Naive thymus-derived CD8-positive, alpha-beta T cell (primary cell): Measurements from ENCODE around the gene ANKHD1. TPM values are rescaled to one million over a fixed set of nuclear protein-coding genes. Genes with fewer than 3 reads are reported as not detected.
"Not testable (repeated sequence)": the region's sequence is repeated elsewhere in the genome, so short reads cannot be mapped to it uniquely, and the experiment has no call there.

Experiments
- ATAC-seq, 2 donors: fragments of 150-1000 bp; cut with Tn5 transposase in 1 of 2; sonication (Bioruptor Pico), chemical (Tn5 transposase) in 1 of 2; 1 replicate in 1 of 2; 2 replicates in 1 of 2; pipeline ENCODE4 v1.10.0; 2021; ENCODE audit warnings: mild to moderate bottlenecking in 2 of 2, moderate library complexity in 2 of 2
- POLR2A ChIA-PET: fragments of 350-600 bp; sonication (Branson Sonifier 250); formaldehyde crosslinking; loops from one replicate; lab custom pipeline; 2021; ENCODE audit warnings: antibody characterized with exemption; lab: Charles Lee
- DNase-seq, 10 donors: peaks; one replicate each; pipeline versions ENCODE4 v3.0.0 to v3.0.0-alpha.2; 2020 to 2022
- H3K27ac Mint-ChIP-seq, 10 donors: one replicate each; pipeline ENCODE4 v1.8.0; 2020 to 2022; ENCODE audit warnings: mild to moderate bottlenecking in 10 of 10, mixed read lengths in 10 of 10, moderate library complexity in 4 of 10, inconsistent platforms in 1 of 10
- H3K27me3 Mint-ChIP-seq, 5 donors: one replicate each; pipeline ENCODE4 v1.8.0; 2021 to 2022; ENCODE audit warnings: mixed read lengths in 5 of 5
- H3K36me3 Mint-ChIP-seq, 3 donors: one replicate each; pipeline ENCODE4 v1.8.0; 2020 to 2022; ENCODE audit warnings: mixed read lengths in 3 of 3, mild to moderate bottlenecking in 2 of 3, inconsistent platforms in 1 of 3
- H3K4me1 Mint-ChIP-seq, 4 donors: one replicate each; pipeline ENCODE4 v1.8.0; 2021 to 2022; ENCODE audit warnings: mixed read lengths in 4 of 4
- H3K4me3 Mint-ChIP-seq, 10 donors: one replicate each; pipeline ENCODE4 v1.8.0; 2020 to 2022; ENCODE audit warnings: mild to moderate bottlenecking in 10 of 10, mixed read lengths in 10 of 10, moderate library complexity in 6 of 10, inconsistent platforms in 1 of 10
- H3K9me3 Mint-ChIP-seq, 9 donors: one replicate each; pipeline ENCODE4 v1.8.0; 2020 to 2022; ENCODE audit warnings: mixed read lengths in 9 of 9, mild to moderate bottlenecking in 3 of 9, inconsistent platforms in 1 of 9, moderate library complexity in 1 of 9
- polyA plus RNA-seq, 3 donors: library from polyadenylated mRNA; unstranded; fragments of 300-500 nt; fragmentation: Illumina TruSeq; gene quantifications; one replicate each; pipeline ENCODE4 v1.2.3, GENCODE V29; 2021
- total RNA-seq, 8 experiments: library from RNA in 2 of 8; stranded (reverse) in 2 of 8; gene quantifications; one replicate each; pipeline ENCODE4 v1.2.3 and lab custom pipeline; 2021 to 2026

The ANKHD1 gene
- total and polyA plus RNA-seq, 5 experiments from 2014 or later = 54.9 to 235 (median 82.8) TPM

DNA sequence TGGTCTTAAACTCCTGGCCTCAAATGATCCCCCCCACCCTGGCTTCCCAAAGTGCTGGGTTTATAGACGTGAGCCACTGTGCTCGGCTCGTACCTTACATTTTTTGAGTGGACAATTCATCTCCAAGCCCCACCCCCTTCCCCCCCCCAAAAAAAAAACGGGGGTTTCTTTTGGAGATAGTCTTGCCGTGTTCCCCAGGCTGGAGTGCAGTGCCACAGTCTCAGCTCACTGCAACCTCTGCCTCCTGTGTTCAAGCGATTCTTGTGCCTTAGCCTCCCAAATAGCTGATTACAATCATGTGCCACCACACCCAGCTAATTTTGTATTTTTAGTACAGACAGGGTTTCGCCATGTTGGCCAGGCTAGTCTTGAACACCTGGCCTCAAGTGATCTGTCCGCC lies 31.3 kb downstream of the ANKHD1 start:
- no peaks in the 10 kb centered on the region for H3K27me3 Mint-ChIP-seq
- peaks cover 0 to 29% (median 8%) of the 10 kb centered on the region in 3 donors for H3K36me3 Mint-ChIP-seq
- ATAC-seq (no peak), DNase-seq (no peak)
- POLR2A ChIA-PET = no interaction called here
- H3K9me3 Mint-ChIP-seq = no peaks in the 10 kb centered on the region
- peak overlapping the region in 8 of 10 donors; percentile 4 to 24 (median 18) for H3K27ac Mint-ChIP-seq
- H3K4me1 Mint-ChIP-seq = peaks cover 12 to 39% (median 35%) of the 10 kb centered on the region in 4 donors
- H3K4me3 Mint-ChIP-seq = peak overlapping the region in 2 of 10 donors; percentile 6 to 12

DNA sequence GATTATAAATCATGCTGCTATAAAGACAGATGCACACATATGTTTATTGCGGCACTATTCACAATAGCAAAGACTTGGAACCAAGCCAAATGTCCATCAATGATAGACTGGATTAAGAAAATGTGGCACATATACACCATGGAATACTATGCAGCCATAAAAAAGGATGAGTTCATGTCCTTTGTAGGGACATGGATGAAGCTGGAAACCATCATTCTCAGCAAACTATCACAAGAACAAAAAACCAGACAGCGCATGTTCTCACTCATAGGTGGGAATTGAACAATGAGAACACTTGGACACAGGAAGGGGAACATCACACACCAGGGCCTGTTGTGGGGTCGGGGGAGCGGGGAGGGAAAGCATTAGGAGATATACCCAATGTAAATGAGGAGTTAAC lies 55.7 kb downstream of the ANKHD1 start:
- H3K4me1 Mint-ChIP-seq, DNase-seq, H3K27me3 Mint-ChIP-seq, ATAC-seq, H3K4me3 Mint-ChIP-seq, POLR2A ChIA-PET, H3K9me3 Mint-ChIP-seq: not testable (repeated sequence)
- peak overlapping the region in 1 of 10 donors; percentile 39 for H3K27ac Mint-ChIP-seq
- peaks cover 0 to 74% (median 34%) of the 10 kb centered on the region in 3 donors for H3K36me3 Mint-ChIP-seq

DNA sequence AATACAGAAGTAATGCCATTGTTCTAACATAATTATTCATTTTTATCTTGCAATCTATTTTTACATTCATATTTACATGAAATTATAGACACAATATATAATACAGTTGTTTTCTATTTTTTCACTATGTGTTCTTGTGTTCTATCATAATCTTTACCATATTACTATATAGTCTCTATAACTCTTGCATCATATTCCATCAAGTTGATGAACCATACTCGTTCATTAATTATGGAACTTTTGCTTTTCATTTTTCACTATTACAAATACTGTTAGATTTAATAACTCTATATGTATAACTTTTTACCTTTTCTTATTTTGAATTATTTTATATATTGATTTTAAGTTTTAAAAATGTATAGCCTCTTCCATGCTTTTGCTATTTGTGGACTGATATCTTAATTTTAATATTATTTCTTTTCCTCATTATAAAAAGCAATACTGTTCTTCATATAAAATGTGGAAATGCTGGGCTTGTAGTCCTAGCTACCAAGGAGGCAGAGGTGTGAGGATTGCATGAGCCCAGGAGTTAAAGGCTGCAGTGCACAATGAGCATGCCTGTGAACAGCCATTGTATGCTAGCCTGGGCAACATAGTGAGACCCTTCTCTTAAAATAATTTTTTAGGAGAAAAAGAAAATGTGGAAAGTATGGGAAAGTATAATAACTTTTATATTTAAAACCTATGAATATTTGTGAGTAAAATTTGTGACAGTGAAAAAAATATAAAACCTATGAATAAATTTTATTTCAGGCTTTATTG lies 65.5 kb downstream of the ANKHD1 start:
- no peaks in the 10 kb centered on the region for H3K27me3 Mint-ChIP-seq
- H3K4me3 Mint-ChIP-seq = no peak overlapping the region
- ATAC-seq = no peak
- H3K4me1 Mint-ChIP-seq = peaks cover 0 to 3% (median 0%) of the 10 kb centered on the region in 4 donors
- peaks cover 0 to 82% (median 9%) of the 10 kb centered on the region in 3 donors for H3K36me3 Mint-ChIP-seq
- H3K27ac Mint-ChIP-seq = peak overlapping the region in 1 of 10 donors; percentile 31
- POLR2A ChIA-PET = no interaction called here
- no peak for DNase-seq
- H3K9me3 Mint-ChIP-seq = no peaks in the 10 kb centered on the region

DNA sequence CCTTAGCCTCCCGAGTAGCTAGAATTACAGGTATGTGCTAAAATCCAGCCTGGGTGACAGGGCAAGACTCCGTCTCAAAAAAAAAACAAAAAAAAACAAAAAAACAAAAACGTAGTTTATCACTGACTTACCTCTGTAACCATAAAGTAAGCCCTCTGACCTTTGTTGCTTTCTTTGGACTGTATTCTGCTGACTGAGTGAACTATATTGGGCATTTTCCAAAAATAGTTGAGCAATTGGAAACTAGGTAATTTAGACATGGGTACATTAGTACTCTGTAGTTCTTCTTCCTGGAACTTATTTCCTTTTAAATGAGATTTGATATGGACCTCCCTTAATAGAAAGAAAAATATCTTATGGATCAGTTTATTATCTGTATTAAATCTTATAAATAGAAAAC lies 66.6 kb downstream of the ANKHD1 start:
- H3K9me3 Mint-ChIP-seq = no peaks in the 10 kb centered on the region
- POLR2A ChIA-PET = no interaction called here
- ATAC-seq (no peak), DNase-seq (no peak)
- H3K4me3 Mint-ChIP-seq = no peak overlapping the region
- no peaks in the 10 kb centered on the region for H3K27me3 Mint-ChIP-seq
- H3K36me3 Mint-ChIP-seq = peaks cover 0 to 78% (median 9%) of the 10 kb centered on the region in 3 donors
- H3K4me1 Mint-ChIP-seq = peaks cover 0 to 3% (median 0%) of the 10 kb centered on the region in 4 donors
- peak overlapping the region in 1 of 10 donors; percentile 43 for H3K27ac Mint-ChIP-seq

DNA sequence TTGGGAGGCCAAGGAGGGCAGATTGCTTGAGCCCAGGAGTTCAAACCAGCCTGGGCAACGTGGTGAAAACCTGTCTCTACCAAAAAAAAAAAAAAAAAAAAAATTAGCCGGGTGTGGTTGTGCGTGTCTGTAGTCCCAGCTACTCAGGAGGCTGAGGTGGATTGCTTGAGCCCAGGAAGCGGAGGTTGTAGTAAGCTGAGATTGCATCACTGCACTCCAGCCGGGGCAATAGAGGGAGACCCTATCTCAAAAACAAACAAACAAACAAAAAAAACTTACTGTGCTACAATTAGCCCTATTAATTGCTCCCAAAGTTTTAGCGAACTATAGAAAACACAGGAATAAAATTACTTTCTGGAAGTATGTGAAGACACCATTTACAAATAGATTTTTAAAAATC lies 67.6 kb downstream of the ANKHD1 start:
- Mint-ChIP-seq H3K36me3 (peaks cover 0 to 80% (median 9%) of the 10 kb centered on the region in 3 donors), H3K9me3 (no peaks in the 10 kb centered on the region)

DNA sequence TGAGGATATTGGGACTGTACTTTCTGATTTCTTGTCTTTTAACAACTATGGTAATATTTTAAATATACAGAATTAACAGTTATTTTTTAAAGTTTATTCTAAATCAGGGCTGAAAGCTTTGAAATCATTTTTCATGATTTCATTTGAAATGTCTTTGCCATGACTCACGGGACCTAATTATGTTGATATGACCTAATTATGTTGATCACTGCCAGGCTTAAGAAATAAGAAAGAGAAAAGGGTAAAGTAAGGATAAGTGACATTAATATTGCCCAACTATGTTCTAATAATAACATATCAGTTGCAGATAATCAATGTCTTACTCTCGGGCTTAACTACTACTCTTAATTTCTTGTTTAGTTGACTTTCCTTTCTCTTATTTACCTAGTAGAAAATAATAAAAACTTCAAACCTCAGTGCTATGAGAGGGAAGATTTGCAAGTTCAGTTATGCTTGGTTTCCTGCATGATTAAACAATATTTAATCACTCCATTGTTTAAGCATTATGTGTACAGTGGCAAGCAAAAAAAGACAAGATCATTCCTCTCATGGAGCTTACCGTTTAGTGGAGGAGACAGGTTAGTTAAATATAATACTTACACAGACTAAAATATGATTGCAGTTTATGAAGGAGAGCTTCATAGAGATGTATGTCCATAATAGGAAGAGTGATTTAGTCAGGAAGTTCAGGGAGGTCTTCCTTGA lies 78.8 kb downstream of the ANKHD1 start:
- POLR2A ChIA-PET = no interaction called here
- Mint-ChIP-seq H3K4me1 (no peaks in the 10 kb centered on the region), H3K27ac (peak overlapping the region in 3 of 10 donors; percentile 0 to 5 (median 3)), H3K9me3 (no peaks in the 10 kb centered on the region), H3K4me3 (no peak overlapping the region), H3K36me3 (peaks cover 0 to 53% (median 9%) of the 10 kb centered on the region in 3 donors), H3K27me3 (no peaks in the 10 kb centered on the region)
- ATAC-seq = no peak
- DNase-seq = no peak

More for the DNA sequence above, 67.6 kb downstream of the ANKHD1 start:
- H3K27me3 Mint-ChIP-seq = no peaks in the 10 kb centered on the region
- no peak for ATAC-seq
- DNase-seq = no peak
- peak overlapping the region in 3 of 10 donors; percentile 48 to 65 (median 60) for H3K27ac Mint-ChIP-seq
- no peak overlapping the region for H3K4me3 Mint-ChIP-seq
- peaks cover 0 to 3% (median 0%) of the 10 kb centered on the region in 4 donors for H3K4me1 Mint-ChIP-seq
- POLR2A ChIA-PET = interaction anchor here (0.7 kb wide), 1 partner anchor 380 kb away, joined by 5 read pairs; no protein-coding TSS in a partner anchor

DNA sequence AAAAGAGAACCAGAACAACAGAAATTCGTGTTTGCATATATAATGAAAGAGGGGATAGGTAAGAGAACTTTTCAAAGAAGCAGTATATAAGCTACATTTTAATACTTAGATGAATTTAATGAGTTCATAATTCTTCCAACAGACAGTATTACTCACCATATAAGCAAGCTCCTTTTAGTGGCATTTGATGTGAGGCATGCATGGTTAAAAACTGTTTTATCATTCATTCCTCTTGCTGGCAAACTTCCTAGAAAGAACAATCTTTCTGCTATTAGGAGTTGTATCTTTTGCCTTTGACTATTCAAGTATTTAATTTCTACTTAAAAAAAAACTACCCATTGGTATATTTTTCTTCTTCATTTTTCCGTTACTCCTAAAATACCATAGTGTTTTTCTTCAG lies 80.1 kb downstream of the ANKHD1 start:
- ATAC-seq = no peak
- Mint-ChIP-seq H3K27ac (peak overlapping the region in 1 of 10 donors; percentile 26), H3K4me3 (no peak overlapping the region), H3K4me1 (no peaks in the 10 kb centered on the region), H3K36me3 (peaks cover 0 to 54% (median 13%) of the 10 kb centered on the region in 3 donors), H3K9me3 (no peaks in the 10 kb centered on the region), H3K27me3 (no peaks in the 10 kb centered on the region)
- no peak for DNase-seq
- POLR2A ChIA-PET = no interaction called here

DNA sequence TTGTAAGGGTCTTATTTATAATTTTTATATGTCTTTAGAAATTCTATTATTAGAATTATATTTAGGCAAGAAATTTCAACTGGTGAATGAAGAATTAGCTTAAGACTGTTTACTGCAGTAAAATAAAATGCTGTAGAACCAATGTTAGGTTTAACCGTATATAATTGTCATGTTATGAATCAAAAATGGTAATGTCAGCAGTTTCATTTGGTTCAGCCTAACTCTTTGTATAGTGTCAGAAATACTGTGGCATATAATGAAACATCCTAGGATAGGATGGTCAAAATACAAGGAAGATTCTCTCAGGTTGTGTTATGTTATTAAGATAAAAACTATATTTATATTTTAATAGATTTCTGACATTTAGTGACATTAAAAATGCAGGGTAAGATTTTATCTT lies 81.4 kb downstream of the ANKHD1 start:
- Mint-ChIP-seq H3K27ac (no peak overlapping the region), H3K27me3 (no peaks in the 10 kb centered on the region), H3K4me3 (no peak overlapping the region), H3K36me3 (peaks cover 0 to 58% (median 15%) of the 10 kb centered on the region in 3 donors), H3K9me3 (no peaks in the 10 kb centered on the region), H3K4me1 (no peaks in the 10 kb centered on the region)
- POLR2A ChIA-PET = interaction anchor here (0.6 kb wide), 1 partner anchor 1912 kb away, joined by 3 read pairs; no protein-coding TSS in a partner anchor
- DNase-seq (no peak), ATAC-seq (no peak)

DNA sequence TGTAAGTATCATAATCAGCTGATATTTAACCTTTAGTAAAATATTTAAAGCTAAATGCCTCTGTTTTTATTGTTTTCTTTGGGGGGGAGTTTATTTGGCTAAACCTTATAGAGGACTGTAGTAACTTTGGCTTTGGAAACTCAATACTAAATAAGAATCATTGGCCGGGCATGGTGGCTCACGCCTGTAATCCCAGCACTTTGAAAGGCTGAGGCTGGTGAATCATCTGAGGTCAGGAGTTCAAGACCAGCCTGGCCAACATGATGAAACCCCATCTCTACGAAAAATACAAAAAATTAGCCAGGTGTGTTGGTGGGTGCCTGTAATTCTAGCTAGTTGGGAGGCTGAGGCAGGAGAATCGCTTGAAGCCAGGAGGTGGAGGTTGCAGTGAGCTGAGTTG lies 86.5 kb downstream of the ANKHD1 start:
- not testable (repeated sequence) for DNase-seq

DNA sequence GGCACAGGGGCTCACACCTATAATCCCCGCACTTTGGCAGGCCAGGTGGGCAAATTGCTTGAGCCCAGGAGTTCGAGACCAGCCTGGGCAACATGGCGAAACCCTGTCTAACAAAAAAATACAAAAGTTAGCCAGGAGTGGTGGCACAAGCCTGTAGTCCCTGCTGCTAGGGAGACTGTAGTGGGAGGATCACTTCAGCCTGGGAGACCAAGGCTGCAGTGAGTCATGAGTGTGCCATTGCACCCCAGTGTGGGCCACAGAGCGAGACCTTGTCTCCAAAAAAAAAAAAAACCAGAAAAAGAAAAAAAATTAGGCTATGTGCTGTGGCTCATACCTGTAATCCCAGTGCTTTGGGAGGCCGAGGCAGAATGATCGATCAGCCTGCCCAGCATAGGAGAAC lies 87.3 kb downstream of the ANKHD1 start:
- no peak for DNase-seq
- Mint-ChIP-seq H3K9me3 (no peaks in the 10 kb centered on the region), H3K27ac (no peak overlapping the region), H3K4me1 (peaks cover 0 to 6% (median 2%) of the 10 kb centered on the region in 4 donors), H3K36me3 (peaks cover 4 to 76% (median 14%) of the 10 kb centered on the region in 3 donors), H3K4me3 (no peak overlapping the region), H3K27me3 (no peaks in the 10 kb centered on the region)
- ATAC-seq = no peak
- POLR2A ChIA-PET = interaction anchor here (0.7 kb wide), 1 partner anchor 146 kb away, joined by 3 read pairs; no protein-coding TSS in a partner anchor

More for the DNA sequence above, 86.5 kb downstream of the ANKHD1 start:
- H3K4me1 Mint-ChIP-seq, ATAC-seq, H3K4me3 Mint-ChIP-seq, H3K9me3 Mint-ChIP-seq, H3K27me3 Mint-ChIP-seq, POLR2A ChIA-PET: not testable (repeated sequence)
- H3K36me3 Mint-ChIP-seq = peaks cover 4 to 74% (median 14%) of the 10 kb centered on the region in 3 donors
- peak overlapping the region in 1 of 10 donors; percentile 7 for H3K27ac Mint-ChIP-seq

DNA sequence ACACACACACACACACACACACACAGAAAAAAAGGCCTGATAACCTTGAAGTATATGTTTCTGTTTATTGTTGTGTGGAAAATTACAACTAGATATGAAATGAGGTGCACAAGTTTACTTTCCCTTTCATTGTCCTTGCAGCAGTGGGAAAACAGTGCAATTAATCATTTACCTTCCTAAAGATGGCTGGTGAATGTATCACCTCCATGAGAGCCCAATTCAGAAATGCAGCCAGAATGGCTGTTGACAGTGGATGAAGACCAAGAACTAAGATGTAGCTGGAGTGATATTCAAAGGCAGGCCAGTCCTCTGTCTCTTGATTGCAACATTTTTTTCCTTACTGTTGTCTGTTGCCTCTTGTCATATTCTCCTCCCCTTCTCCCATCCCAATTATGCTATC lies 96.3 kb downstream of the ANKHD1 start:
- no peaks in the 10 kb centered on the region for H3K9me3 Mint-ChIP-seq
- H3K27me3 Mint-ChIP-seq = no peaks in the 10 kb centered on the region
- H3K36me3 Mint-ChIP-seq = peaks cover 8 to 53% (median 9%) of the 10 kb centered on the region in 3 donors
- ATAC-seq (no peak), DNase-seq (no peak)
- POLR2A ChIA-PET = no interaction called here
- H3K4me3 Mint-ChIP-seq = no peak overlapping the region
- peaks cover 5 to 17% (median 10%) of the 10 kb centered on the region in 4 donors for H3K4me1 Mint-ChIP-seq
- peak overlapping the region in 4 of 10 donors; percentile 5 to 65 (median 17) for H3K27ac Mint-ChIP-seq

DNA sequence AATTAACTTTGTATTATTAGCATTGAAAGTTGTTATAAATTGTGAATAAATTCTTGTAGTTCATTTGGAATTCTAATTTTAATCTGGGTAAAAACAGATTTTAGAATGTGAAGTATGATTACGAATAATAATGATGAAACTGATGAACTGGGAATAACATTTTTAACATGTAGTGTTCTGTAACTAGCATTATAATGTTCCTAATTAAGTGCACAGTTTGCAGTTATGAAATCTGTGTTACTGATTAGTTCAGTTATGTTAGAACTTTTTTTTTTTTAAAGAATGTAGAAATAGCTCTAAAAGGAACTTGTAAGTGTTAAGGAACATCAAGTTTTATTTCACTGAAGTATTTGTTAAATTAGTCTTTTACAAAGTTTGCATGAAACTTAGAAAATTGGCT lies 97.0 kb downstream of the ANKHD1 start:
- H3K27me3 Mint-ChIP-seq = no peaks in the 10 kb centered on the region
- POLR2A ChIA-PET = no interaction called here
- H3K36me3 Mint-ChIP-seq = peaks cover 8 to 47% (median 9%) of the 10 kb centered on the region in 3 donors
- peaks cover 5 to 15% (median 10%) of the 10 kb centered on the region in 4 donors for H3K4me1 Mint-ChIP-seq
- DNase-seq = no peak
- no peaks in the 10 kb centered on the region for H3K9me3 Mint-ChIP-seq
- peak overlapping the region in 1 of 10 donors; percentile 9 for H3K27ac Mint-ChIP-seq
- H3K4me3 Mint-ChIP-seq = no peak overlapping the region
- ATAC-seq = no peak

DNA sequence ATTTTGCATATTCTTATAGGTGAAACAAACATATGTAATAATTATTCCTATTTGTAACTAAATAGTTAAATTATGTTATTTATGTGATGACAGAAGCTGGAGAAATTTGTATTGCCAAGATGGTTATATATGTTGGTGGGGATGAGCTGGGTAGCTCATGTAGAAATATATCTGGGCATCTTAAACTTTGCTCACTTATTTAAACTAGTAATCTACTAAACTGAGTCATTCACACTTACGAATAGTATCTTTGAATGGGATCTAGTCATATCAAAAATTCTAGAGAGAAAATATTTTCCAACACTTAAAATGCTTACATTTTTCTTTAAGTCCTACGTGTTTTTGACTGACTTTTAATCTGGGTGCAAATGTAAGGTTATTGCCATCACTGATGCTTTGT lies 101.2 kb downstream of the ANKHD1 start:
- Mint-ChIP-seq H3K9me3 (no peaks in the 10 kb centered on the region), H3K36me3 (peaks cover 0 to 56% (median 8%) of the 10 kb centered on the region in 3 donors), H3K4me3 (no peak overlapping the region), H3K27ac (no peak overlapping the region), H3K27me3 (no peaks in the 10 kb centered on the region), H3K4me1 (peaks cover 2 to 6% (median 6%) of the 10 kb centered on the region in 4 donors)
- no peak for DNase-seq
- POLR2A ChIA-PET = no interaction called here
- no peak for ATAC-seq
